ENCODE data around the gene LAMA3. TPM values are rescaled to one million over a fixed set of nuclear protein-coding genes. Genes with fewer than 3 reads are reported as not detected.

Gene LAMA3
- total RNA-seq, 1 donor from 2014 or later = not detected

- Mint-ChIP-seq H3K4me3 (no peak overlapping the region), H3K4me1 (ENCODE audit: low read depth) (no peaks in the 10 kb centered on the region), H3K36me3 (ENCODE audit: low read depth) (no peaks in the 10 kb centered on the region), H3K9me3 (no peaks in the 10 kb centered on the region), H3K27me3 (ENCODE audit: insufficient read depth) (peaks cover 44% of the 10 kb centered on the region), H3K27ac (no peak overlapping the region)
- DNase-seq (ENCODE audit: low spot score) = no peak
- intact Hi-C loops (cut with micrococcal nuclease) = no loop called here
Observed at GRCh38 chr18:23682045-23682444, 7.2 kb upstream of the LAMA3 start.

- Mint-ChIP-seq H3K9me3 (no peaks in the 10 kb centered on the region), H3K36me3 (ENCODE audit: low read depth) (no peaks in the 10 kb centered on the region), H3K4me1 (ENCODE audit: low read depth) (no peaks in the 10 kb centered on the region), H3K27me3 (ENCODE audit: insufficient read depth) (peaks cover 49% of the 10 kb centered on the region), H3K4me3 (no peak overlapping the region), H3K27ac (no peak overlapping the region)
- DNase-seq (ENCODE audit: low spot score) = no peak
- intact Hi-C loops (cut with micrococcal nuclease) = no loop called here
Observed at GRCh38 chr18:23682472-23682871, 6.8 kb upstream of the LAMA3 start.

GRCh38 chr18:23683155-23683554 is 6.1 kb upstream of the LAMA3 start:
- intact Hi-C loops (cut with micrococcal nuclease) = no loop called here
- no peaks in the 10 kb centered on the region for H3K9me3 Mint-ChIP-seq
- no peak overlapping the region for H3K27ac Mint-ChIP-seq
- peaks cover 54% of the 10 kb centered on the region for H3K27me3 Mint-ChIP-seq (ENCODE audit: insufficient read depth)
- DNase-seq (ENCODE audit: low spot score) = no peak
- no peak overlapping the region for H3K4me3 Mint-ChIP-seq
- no peaks in the 10 kb centered on the region for H3K36me3 Mint-ChIP-seq (ENCODE audit: low read depth)
- H3K4me1 Mint-ChIP-seq (ENCODE audit: low read depth) = no peaks in the 10 kb centered on the region

- peaks cover under 1% of the 10 kb centered on the region for H3K4me1 Mint-ChIP-seq (ENCODE audit: low read depth)
- no peak overlapping the region for H3K4me3 Mint-ChIP-seq
- intact Hi-C loops (cut with micrococcal nuclease) = no loop called here
- H3K27me3 Mint-ChIP-seq (ENCODE audit: insufficient read depth) = peaks cover 55% of the 10 kb centered on the region
- no peaks in the 10 kb centered on the region for H3K9me3 Mint-ChIP-seq
- no peaks in the 10 kb centered on the region for H3K36me3 Mint-ChIP-seq (ENCODE audit: low read depth)
- H3K27ac Mint-ChIP-seq = no peak overlapping the region
- DNase-seq (ENCODE audit: low spot score) = no peak
Observed at GRCh38 chr18:23683671-23684070, 5.6 kb upstream of the LAMA3 start.

- Mint-ChIP-seq H3K36me3 (ENCODE audit: low read depth) (no peaks in the 10 kb centered on the region), H3K9me3 (no peaks in the 10 kb centered on the region), H3K4me1 (ENCODE audit: low read depth) (peaks cover 5% of the 10 kb centered on the region), H3K27me3 (ENCODE audit: insufficient read depth) (peaks cover 54% of the 10 kb centered on the region), H3K27ac (no peak overlapping the region), H3K4me3 (no peak overlapping the region)
- intact Hi-C loops (cut with micrococcal nuclease) = no loop called here
- no peak for DNase-seq (ENCODE audit: low spot score)
Observed at GRCh38 chr18:23684515-23685197, 4.6 kb upstream of the LAMA3 start.

- no peaks in the 10 kb centered on the region for H3K36me3 Mint-ChIP-seq (ENCODE audit: low read depth)
- intact Hi-C loops (cut with micrococcal nuclease) = no loop called here
- H3K27me3 Mint-ChIP-seq (ENCODE audit: insufficient read depth) = peaks cover 59% of the 10 kb centered on the region
- DNase-seq (ENCODE audit: low spot score) = no peak
- H3K9me3 Mint-ChIP-seq = no peaks in the 10 kb centered on the region
- no peak overlapping the region for H3K4me3 Mint-ChIP-seq
- no peak overlapping the region for H3K27ac Mint-ChIP-seq
- peaks cover 5% of the 10 kb centered on the region for H3K4me1 Mint-ChIP-seq (ENCODE audit: low read depth)
Observed at GRCh38 chr18:23688528-23688927, 725 bp upstream of the LAMA3 start.

- intact Hi-C loops (cut with micrococcal nuclease) = no loop called here
- Mint-ChIP-seq H3K9me3 (no peaks in the 10 kb centered on the region), H3K4me3 (peak overlapping the region; percentile 40), H3K4me1 (ENCODE audit: low read depth) (peaks cover 5% of the 10 kb centered on the region), H3K27me3 (ENCODE audit: insufficient read depth) (peaks cover 69% of the 10 kb centered on the region), H3K36me3 (ENCODE audit: low read depth) (no peaks in the 10 kb centered on the region), H3K27ac (no peak overlapping the region)
- no peak for DNase-seq (ENCODE audit: low spot score)
Observed at GRCh38 chr18:23689616-23690504, 607 bp downstream of the LAMA3 start.

- H3K4me1 Mint-ChIP-seq (ENCODE audit: low read depth) = peaks cover 5% of the 10 kb centered on the region
Observed at GRCh38 chr18:23690505-23691068, 1.3 kb downstream of the LAMA3 start.

GRCh38 chr18:23693846-23694245 is 4.6 kb downstream of the LAMA3 start:
- no peaks in the 10 kb centered on the region for H3K36me3 Mint-ChIP-seq (ENCODE audit: low read depth)
- intact Hi-C loops (cut with micrococcal nuclease) = no loop called here
- no peaks in the 10 kb centered on the region for H3K9me3 Mint-ChIP-seq
- no peak overlapping the region for H3K4me3 Mint-ChIP-seq
- no peak for DNase-seq (ENCODE audit: low spot score)
- H3K27me3 Mint-ChIP-seq (ENCODE audit: insufficient read depth) = peaks cover 44% of the 10 kb centered on the region
- peaks cover 3% of the 10 kb centered on the region for H3K4me1 Mint-ChIP-seq (ENCODE audit: low read depth)
- H3K27ac Mint-ChIP-seq = no peak overlapping the region

More at GRCh38 chr18:23690505-23691068, 1.3 kb downstream of the LAMA3 start:
- H3K36me3 Mint-ChIP-seq (ENCODE audit: low read depth) = no peaks in the 10 kb centered on the region
- H3K27ac Mint-ChIP-seq = no peak overlapping the region
- no peak for DNase-seq (ENCODE audit: low spot score)
- peak overlapping the region; percentile 40 for H3K4me3 Mint-ChIP-seq
- intact Hi-C loops (cut with micrococcal nuclease) = no loop called here
- H3K27me3 Mint-ChIP-seq (ENCODE audit: insufficient read depth) = peaks cover 69% of the 10 kb centered on the region
- no peaks in the 10 kb centered on the region for H3K9me3 Mint-ChIP-seq

GRCh38 chr18:23694637-23695430 is 5.6 kb downstream of the LAMA3 start:
- Mint-ChIP-seq H3K27me3 (ENCODE audit: insufficient read depth) (peaks cover 40% of the 10 kb centered on the region), H3K9me3 (no peaks in the 10 kb centered on the region), H3K27ac (no peak overlapping the region), H3K4me1 (ENCODE audit: low read depth) (no peaks in the 10 kb centered on the region), H3K4me3 (no peak overlapping the region), H3K36me3 (ENCODE audit: low read depth) (no peaks in the 10 kb centered on the region)
- DNase-seq (ENCODE audit: low spot score) = no peak
- intact Hi-C loops (cut with micrococcal nuclease) = no loop called here

GRCh38 chr18:23701017-23701416 is 11.8 kb downstream of the LAMA3 start:
- H3K9me3 Mint-ChIP-seq = no peaks in the 10 kb centered on the region
- H3K27me3 Mint-ChIP-seq (ENCODE audit: insufficient read depth) = peaks cover 25% of the 10 kb centered on the region
- H3K4me1 Mint-ChIP-seq (ENCODE audit: low read depth) = no peaks in the 10 kb centered on the region
- no peak for DNase-seq (ENCODE audit: low spot score)
- intact Hi-C loops (cut with micrococcal nuclease) = no loop called here
- no peak overlapping the region for H3K27ac Mint-ChIP-seq
- H3K36me3 Mint-ChIP-seq (ENCODE audit: low read depth) = no peaks in the 10 kb centered on the region
- no peak overlapping the region for H3K4me3 Mint-ChIP-seq

- no peak overlapping the region for H3K27ac Mint-ChIP-seq
- peaks cover 26% of the 10 kb centered on the region for H3K27me3 Mint-ChIP-seq (ENCODE audit: insufficient read depth)
- no peaks in the 10 kb centered on the region for H3K9me3 Mint-ChIP-seq
- H3K36me3 Mint-ChIP-seq (ENCODE audit: low read depth) = no peaks in the 10 kb centered on the region
- no peak for DNase-seq (ENCODE audit: low spot score)
- no peaks in the 10 kb centered on the region for H3K4me1 Mint-ChIP-seq (ENCODE audit: low read depth)
- H3K4me3 Mint-ChIP-seq = no peak overlapping the region
- intact Hi-C loops (cut with micrococcal nuclease) = loop anchor here (2.0 kb wide), 1 partner anchor 203 kb away; no protein-coding TSS in a partner anchor
Observed at GRCh38 chr18:23701544-23702064, 12.4 kb downstream of the LAMA3 start.
